Activated CD4-positive, alpha-beta T cell treated with anti-CD3 and anti-CD28 coated beads, Interleukin-2, amount 10 ng/mL, durations not matched to agents 7 days and 5 days (primary cell): ENCODE data around the gene B3GALT4. TPM values are rescaled to one million over a fixed set of nuclear protein-coding genes. Genes with fewer than 3 reads are reported as not detected.

Experiments
- CTCF ChIA-PET: fragments of 350-600 bp; sonication (Branson Sonifier 250); formaldehyde crosslinking; loops from one replicate; lab custom pipeline; 2021; ENCODE audit warnings: antibody characterized with exemption; lab: Charles Lee
- POLR2A ChIA-PET: fragments of 350-600 bp; sonication (Branson Sonifier 250); formaldehyde crosslinking; loops from one replicate; lab custom pipeline; 2021; ENCODE audit warnings: antibody characterized with exemption; lab: Charles Lee
- DNase-seq: peaks from one replicate; pipeline ENCODE4 v3.0.0-alpha.2; 2020
- H3K27ac Mint-ChIP-seq: one replicate; pipeline ENCODE4 v1.8.0; 2021; ENCODE audit warnings: mild to moderate bottlenecking, moderate library complexity, mixed read lengths
- H3K27me3 Mint-ChIP-seq: one replicate; pipeline ENCODE4 v1.8.0; 2021; ENCODE audit warnings: mixed read lengths
- H3K36me3 Mint-ChIP-seq: one replicate; pipeline ENCODE4 v1.8.0; 2021; ENCODE audit warnings: low read depth, mixed read lengths
- H3K4me1 Mint-ChIP-seq: one replicate; pipeline ENCODE4 v1.8.0; 2021; ENCODE audit warnings: mixed read lengths
- H3K4me3 Mint-ChIP-seq: one replicate; pipeline ENCODE4 v1.8.0; 2021; ENCODE audit warnings: mild to moderate bottlenecking, moderate library complexity, mixed read lengths
- H3K9me3 Mint-ChIP-seq: one replicate; pipeline ENCODE4 v1.8.0; 2021; ENCODE audit warnings: mixed read lengths
- microRNA-seq: library from miRNA; unstranded; fragments of <30 nt; microRNA quantifications from one replicate; pipeline ENCODE4 v1.2.0, GENCODE V29; 2021; ENCODE audit warnings: borderline microRNAs expressed, borderline replicate concordance
- total RNA-seq, 2 experiments: library from RNA; stranded (reverse); gene quantifications; one replicate each; pipeline ENCODE4 v1.2.3, GENCODE V29; 2021

The B3GALT4 gene
- total RNA-seq, 2 experiments from 2014 or later = 18.3 to 21.5 TPM

DNA sequence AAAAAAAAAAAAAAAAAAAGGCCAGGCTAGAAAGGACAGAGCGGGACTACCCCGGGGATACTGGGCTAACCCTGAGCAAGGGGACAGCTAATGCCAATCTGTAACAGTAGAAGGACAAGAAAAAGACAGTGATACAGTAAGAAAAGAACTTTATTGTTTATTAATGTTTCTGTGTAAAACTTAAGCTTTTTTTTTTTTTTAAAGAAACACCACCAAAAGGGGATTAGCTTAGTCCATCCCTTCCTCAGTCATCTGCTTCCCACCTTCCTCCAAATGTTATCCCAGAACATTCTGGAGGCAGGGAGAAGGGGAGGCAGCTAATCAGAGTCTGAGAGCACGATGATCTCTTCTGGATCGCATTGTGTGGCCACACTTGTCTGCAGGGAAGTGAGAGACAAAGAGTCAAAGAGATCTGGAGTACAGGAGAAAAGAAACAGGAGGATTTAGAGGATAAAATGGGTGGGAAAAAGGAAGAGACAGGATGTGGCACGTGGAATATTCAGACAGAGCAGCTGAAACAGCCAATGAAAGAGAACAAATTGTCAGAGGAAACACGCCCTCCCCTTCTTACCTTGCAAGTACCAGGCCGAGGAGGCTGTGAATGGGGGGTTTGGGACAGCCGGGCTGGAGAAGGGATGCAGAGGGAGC is 41.6 kb downstream of the B3GALT4 start:
- H3K4me1 Mint-ChIP-seq = peaks cover 75% of the 10 kb centered on the region
- peak overlapping the region; percentile 96 for H3K27ac Mint-ChIP-seq
- ChIA-PET CTCF (interaction anchor here (0.6 to 2.5 kb wide), 7 partner anchors 11 to 480 kb away, joined by 3 to 11 read pairs (median 4); partner anchors contain the start of genes B3GALT4, PFDN6, TAP2 and WDR46), POLR2A (interaction anchor here (0.6 to 0.7 kb wide), 2 partner anchors 61 to 469 kb away, joined by 3 read pairs; no protein-coding TSS in a partner anchor)
- H3K36me3 Mint-ChIP-seq = peaks cover 58% of the 10 kb centered on the region
- peak overlapping the region; percentile 99 for H3K4me3 Mint-ChIP-seq
- DNase-seq = no peak
- no peaks in the 10 kb centered on the region for H3K9me3 Mint-ChIP-seq
- H3K27me3 Mint-ChIP-seq = no peaks in the 10 kb centered on the region

GRCh38 chr6:33319939-33320314 is 43.0 kb downstream of the B3GALT4 start:
- Mint-ChIP-seq H3K4me1 (peaks cover 77% of the 10 kb centered on the region), H3K36me3 (peaks cover 56% of the 10 kb centered on the region), H3K9me3 (no peaks in the 10 kb centered on the region), H3K4me3 (peak overlapping the region; percentile 99), H3K27ac (peak overlapping the region; percentile 19), H3K27me3 (no peaks in the 10 kb centered on the region)
- no peak for DNase-seq
- ChIA-PET CTCF (no interaction called here), POLR2A (no interaction called here)

GRCh38 chr6:33320315-33321181 is 43.6 kb downstream of the B3GALT4 start:
- H3K36me3 Mint-ChIP-seq = peaks cover 54% of the 10 kb centered on the region
- H3K9me3 Mint-ChIP-seq = no peaks in the 10 kb centered on the region
- ChIA-PET CTCF (no interaction called here), POLR2A (no interaction called here)
- H3K27me3 Mint-ChIP-seq = no peaks in the 10 kb centered on the region
- peak overlapping the region; percentile 98 for H3K4me3 Mint-ChIP-seq
- H3K27ac Mint-ChIP-seq = peak overlapping the region; percentile 14
- peaks cover 71% of the 10 kb centered on the region for H3K4me1 Mint-ChIP-seq
- DNase-seq = no peak

DNA sequence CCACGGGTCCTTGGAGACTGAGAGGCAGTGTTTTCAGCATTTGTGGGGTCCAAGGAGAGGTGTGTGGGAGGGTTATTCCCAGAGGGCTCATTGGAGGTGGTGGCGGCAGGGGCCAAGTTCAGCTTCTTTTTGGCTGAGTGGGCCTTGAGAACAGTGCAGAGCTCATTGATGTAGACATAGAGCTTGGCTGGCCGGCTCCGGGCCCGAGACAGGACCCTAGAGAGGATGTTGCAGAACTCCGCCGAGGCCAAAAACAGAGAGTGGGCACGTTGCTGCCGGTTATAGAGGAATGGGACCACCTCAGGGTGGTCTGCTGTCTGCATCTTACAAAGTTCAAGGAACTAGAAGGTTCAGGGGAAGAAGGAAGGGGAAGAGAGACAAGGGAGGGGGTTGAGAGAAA is 44.3 kb downstream of the B3GALT4 start:
- H3K9me3 Mint-ChIP-seq = no peaks in the 10 kb centered on the region
- POLR2A ChIA-PET = no interaction called here
- H3K27me3 Mint-ChIP-seq = no peaks in the 10 kb centered on the region
- CTCF ChIA-PET = no interaction called here
- H3K4me3 Mint-ChIP-seq = peak overlapping the region; percentile 98
- H3K27ac Mint-ChIP-seq = peak overlapping the region; percentile 76
- H3K4me1 Mint-ChIP-seq = peaks cover 64% of the 10 kb centered on the region
- H3K36me3 Mint-ChIP-seq = peaks cover 49% of the 10 kb centered on the region
- no peak for DNase-seq

GRCh38 chr6:33323623-33323948 is 46.7 kb downstream of the B3GALT4 start:
- Mint-ChIP-seq H3K9me3 (no peaks in the 10 kb centered on the region), H3K27ac (peak overlapping the region; percentile 98), H3K27me3 (no peaks in the 10 kb centered on the region), H3K4me3 (peak overlapping the region; percentile 98), H3K4me1 (peaks cover 47% of the 10 kb centered on the region), H3K36me3 (peaks cover 41% of the 10 kb centered on the region)
- POLR2A ChIA-PET = interaction anchor here (0.6 to 1.0 kb wide), 2 partner anchors 11 to 24 kb away, joined by 3 read pairs; no protein-coding TSS in a partner anchor
- DNase-seq = no peak
- CTCF ChIA-PET = interaction anchor here (0.8 to 1.2 kb wide), 4 partner anchors 12 to 162 kb away, joined by 3 to 5 read pairs (median 3); no protein-coding TSS in a partner anchor

GRCh38 chr6:33324125-33324524 is 47.2 kb downstream of the B3GALT4 start:
- DNase-seq = no peak
- no peaks in the 10 kb centered on the region for H3K27me3 Mint-ChIP-seq
- CTCF ChIA-PET = interaction anchor here (0.6 to 1.2 kb wide), 6 partner anchors 12 to 163 kb away, joined by 3 to 5 read pairs (median 3); no protein-coding TSS in a partner anchor
- H3K36me3 Mint-ChIP-seq = peaks cover 35% of the 10 kb centered on the region
- H3K4me1 Mint-ChIP-seq = peaks cover 41% of the 10 kb centered on the region
- no peaks in the 10 kb centered on the region for H3K9me3 Mint-ChIP-seq
- peak overlapping the region; percentile 98 for H3K27ac Mint-ChIP-seq
- POLR2A ChIA-PET = no interaction called here
- H3K4me3 Mint-ChIP-seq = peak overlapping the region; percentile 98

Small RNA genes lying within 50 kb of the gene (microRNA-seq; reads per million reads assigned to microRNA genes)
- gene MIR6834 (not detected), gene MIR6873 (not detected)

Other genes starting within 250 kb of the B3GALT4 start
- 10 to 100 TPM; 26.2 to 29.6 TPM for gene HLA-DPA1, start 203.5 kb upstream of the B3GALT4 start, total RNA-seq
- 10 to 100 TPM; 24.7 to 26.2 TPM for gene HLA-DPB1, start 201.1 kb upstream of the B3GALT4 start, total RNA-seq
- gene COL11A2, start 84.7 kb upstream of the B3GALT4 start, total RNA-seq = 1 to 10 TPM; 1.3 to 1.4 TPM
- gene RXRB, start 76.5 kb upstream of the B3GALT4 start, total RNA-seq = 10 to 100 TPM; 45.0 to 46.2 TPM
- gene SLC39A7, start 76.3 kb upstream of the B3GALT4 start, total RNA-seq = 10 to 100 TPM; 34.8 to 48.5 TPM
- 10 to 100 TPM; 11.0 to 13.6 TPM for gene HSD17B8, start 72.5 kb upstream of the B3GALT4 start, total RNA-seq
- 10 to 100 TPM; 38.1 to 44.0 TPM for gene RING1, start 68.6 kb upstream of the B3GALT4 start, total RNA-seq
- gene VPS52, start 5.2 kb upstream of the B3GALT4 start, total RNA-seq = 10 to 100 TPM; 79.1 to 84.0 TPM
- 1,000 to 10,000 TPM; 2,438 to 3,135 TPM for gene RPS18, start 5.0 kb upstream of the B3GALT4 start, total RNA-seq
- 10 to 100 TPM; 53.4 to 54.8 TPM for gene WDR46, start 12.1 kb downstream of the B3GALT4 start, total RNA-seq
- gene PFDN6, start 12.5 kb downstream of the B3GALT4 start, total RNA-seq = 10 to 100 TPM; 57.0 to 67.2 TPM
- 10 to 100 TPM; 52.6 to 52.8 TPM for gene RGL2, start 21.8 kb downstream of the B3GALT4 start, total RNA-seq
- gene TAPBP, start 37.0 kb downstream of the B3GALT4 start, total RNA-seq = 100 to 1,000 TPM; 246 to 263 TPM
- 10 to 100 TPM; 15.8 to 16.9 TPM for gene ZBTB22, start 40.6 kb downstream of the B3GALT4 start, total RNA-seq
- 100 to 1,000 TPM in 1 of 2 experiments, 10 to 100 TPM in 1; 98.9 to 113 TPM for gene DAXX, start 45.8 kb downstream of the B3GALT4 start, total RNA-seq
- 100 to 1,000 TPM; 157 to 167 TPM for gene KIFC1, start 114.7 kb downstream of the B3GALT4 start, total RNA-seq
- 10 to 100 TPM; 34.2 to 37.7 TPM for gene PHF1, start 133.9 kb downstream of the B3GALT4 start, total RNA-seq
- 100 to 1,000 TPM; 191 to 207 TPM for gene CUTA, start 141.0 kb downstream of the B3GALT4 start, total RNA-seq
- gene SYNGAP1, start 142.9 kb downstream of the B3GALT4 start, total RNA-seq = 10 to 100 TPM; 42.9 to 44.9 TPM
- gene ZBTB9, start 177.5 kb downstream of the B3GALT4 start, total RNA-seq = 1 to 10 TPM; 9.0 to 9.9 TPM